DMS153 treated with DMSO at 0.1 percent for 48 hours (cell line): Measurements from ENCODE around the gene NBPF11.
"Not testable (repeated sequence)": the region's sequence is repeated elsewhere in the genome, so short reads cannot be mapped to it uniquely, and the experiment has no call there.

Experiments
- DNase-seq: peaks from one replicate; lab custom pipeline; 2025; ENCODE audit not compliant: unreplicated experiment; lab: John Stamatoyannopoulos, UW

The NBPF11 gene, protein sequence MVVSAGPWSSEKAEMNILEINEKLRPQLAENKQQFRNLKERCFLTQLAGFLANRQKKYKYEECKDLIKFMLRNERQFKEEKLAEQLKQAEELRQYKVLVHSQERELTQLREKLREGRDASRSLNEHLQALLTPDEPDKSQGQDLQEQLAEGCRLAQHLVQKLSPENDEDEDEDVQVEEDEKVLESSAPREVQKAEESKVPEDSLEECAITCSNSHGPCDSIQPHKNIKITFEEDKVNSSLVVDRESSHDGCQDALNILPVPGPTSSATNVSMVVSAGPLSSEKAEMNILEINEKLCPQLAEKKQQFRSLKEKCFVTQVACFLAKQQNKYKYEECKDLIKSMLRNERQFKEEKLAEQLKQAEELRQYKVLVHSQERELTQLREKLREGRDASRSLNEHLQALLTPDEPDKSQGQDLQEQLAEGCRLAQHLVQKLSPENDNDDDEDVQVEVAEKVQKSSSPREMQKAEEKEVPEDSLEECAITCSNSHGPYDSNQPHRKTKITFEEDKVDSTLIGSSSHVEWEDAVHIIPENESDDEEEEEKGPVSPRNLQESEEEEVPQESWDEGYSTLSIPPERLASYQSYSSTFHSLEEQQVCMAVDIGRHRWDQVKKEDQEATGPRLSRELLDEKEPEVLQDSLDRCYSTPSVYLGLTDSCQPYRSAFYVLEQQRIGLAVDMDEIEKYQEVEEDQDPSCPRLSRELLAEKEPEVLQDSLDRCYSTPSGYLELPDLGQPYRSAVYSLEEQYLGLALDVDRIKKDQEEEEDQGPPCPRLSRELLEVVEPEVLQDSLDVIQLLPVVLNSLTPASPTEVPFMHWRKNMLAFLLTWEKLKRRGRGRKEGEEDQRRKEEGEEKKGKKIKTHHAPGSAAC

DNA sequence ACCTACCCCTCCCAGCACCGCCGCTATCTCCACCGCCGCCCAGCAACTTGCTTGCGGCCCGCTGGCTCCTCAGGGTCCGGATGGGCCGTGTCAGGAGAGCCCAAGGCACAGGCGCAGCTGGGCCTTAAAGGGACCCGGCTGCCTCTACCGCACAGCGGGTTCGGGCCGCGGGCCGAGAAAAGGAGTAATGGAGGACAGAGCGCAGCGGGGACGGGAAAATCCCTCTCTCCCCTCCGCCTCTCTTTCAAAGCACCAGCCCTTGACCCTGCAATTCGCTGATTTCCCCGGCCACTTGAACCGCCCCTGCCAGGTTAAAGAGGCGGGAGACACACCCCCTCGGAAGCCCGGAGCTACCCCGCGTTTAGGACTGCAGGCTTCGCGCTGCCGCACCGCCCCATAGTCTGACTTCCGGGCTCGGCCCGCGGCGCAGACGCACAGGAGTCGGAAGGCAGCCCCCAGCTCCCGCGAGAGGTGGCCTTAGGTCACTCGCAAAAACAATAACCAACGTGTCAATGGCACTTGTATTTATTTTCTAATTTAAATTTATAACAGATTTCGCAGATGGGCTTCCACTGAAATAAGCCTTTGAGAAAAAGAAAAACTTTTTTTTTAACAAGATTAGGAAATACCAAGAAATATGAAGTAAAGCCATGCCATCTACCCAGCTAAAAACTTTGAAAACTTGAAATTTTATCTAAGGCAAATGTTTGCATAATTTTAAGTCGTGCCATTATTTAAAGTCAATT, at the start of gene NBPF11:
Gene NBPF11, minus strand, starts transcription at position 371 of the 746 bp plus-strand sequence. CDS start 25,278 bp downstream, outside the sequence.
- peak; percentile 78 for DNase-seq

DNA sequence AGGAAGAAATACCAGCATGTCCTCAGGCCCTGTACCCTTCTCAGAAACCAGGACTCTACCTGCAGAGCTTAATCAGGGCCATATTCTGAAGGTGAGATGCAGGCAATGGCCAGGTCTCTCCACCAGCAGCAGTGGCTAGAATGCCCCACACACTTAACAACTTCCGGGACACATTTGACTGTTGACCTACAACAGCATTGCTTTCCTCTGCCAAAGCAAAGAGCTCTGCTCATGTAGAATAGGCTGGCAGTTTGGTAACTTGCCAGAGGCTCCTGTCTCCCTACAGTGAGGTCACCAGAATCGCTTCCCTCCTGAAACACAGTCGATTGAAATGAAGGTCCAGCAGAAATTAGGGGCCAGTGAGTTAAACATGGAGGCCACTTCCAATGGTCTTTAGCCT, 45.3 kb upstream of the NBPF11 start:
- not testable (repeated sequence) for DNase-seq

GRCh38 chr1:148196949-148197348, 44.9 kb upstream of the NBPF11 start:
- not testable (repeated sequence) for DNase-seq

GRCh38 chr1:148195115-148195514, 43.0 kb upstream of the NBPF11 start:
- not testable (repeated sequence) for DNase-seq

- DNase-seq, result not testable (repeated sequence)
Observed at GRCh38 chr1:148188768-148189167, 36.7 kb upstream of the NBPF11 start.

- not testable (repeated sequence) for DNase-seq
Observed at GRCh38 chr1:148178682-148179081, 26.6 kb upstream of the NBPF11 start.

- not testable (repeated sequence) for DNase-seq
Observed at GRCh38 chr1:148175414-148175813, 23.3 kb upstream of the NBPF11 start.

DNA sequence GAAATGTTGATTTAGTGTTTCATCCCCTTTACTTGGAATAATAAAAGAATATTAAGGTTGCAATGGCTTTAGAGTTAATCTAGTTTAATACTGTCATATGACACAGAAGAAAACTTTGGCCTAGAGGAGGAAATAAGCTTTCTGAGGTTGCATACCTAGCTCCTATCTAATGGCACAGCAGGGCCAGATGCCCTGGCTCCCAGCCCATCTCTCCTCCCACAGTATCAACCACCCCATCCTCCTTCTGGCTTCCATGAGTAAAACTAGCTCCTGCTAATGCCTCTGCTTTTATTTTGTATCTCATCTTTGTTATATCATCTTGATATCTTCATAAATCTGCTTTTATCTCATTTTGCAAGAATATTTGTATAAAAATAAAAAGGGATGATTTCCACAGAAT, 19.9 kb upstream of the NBPF11 start:
- not testable (repeated sequence) for DNase-seq

DNA sequence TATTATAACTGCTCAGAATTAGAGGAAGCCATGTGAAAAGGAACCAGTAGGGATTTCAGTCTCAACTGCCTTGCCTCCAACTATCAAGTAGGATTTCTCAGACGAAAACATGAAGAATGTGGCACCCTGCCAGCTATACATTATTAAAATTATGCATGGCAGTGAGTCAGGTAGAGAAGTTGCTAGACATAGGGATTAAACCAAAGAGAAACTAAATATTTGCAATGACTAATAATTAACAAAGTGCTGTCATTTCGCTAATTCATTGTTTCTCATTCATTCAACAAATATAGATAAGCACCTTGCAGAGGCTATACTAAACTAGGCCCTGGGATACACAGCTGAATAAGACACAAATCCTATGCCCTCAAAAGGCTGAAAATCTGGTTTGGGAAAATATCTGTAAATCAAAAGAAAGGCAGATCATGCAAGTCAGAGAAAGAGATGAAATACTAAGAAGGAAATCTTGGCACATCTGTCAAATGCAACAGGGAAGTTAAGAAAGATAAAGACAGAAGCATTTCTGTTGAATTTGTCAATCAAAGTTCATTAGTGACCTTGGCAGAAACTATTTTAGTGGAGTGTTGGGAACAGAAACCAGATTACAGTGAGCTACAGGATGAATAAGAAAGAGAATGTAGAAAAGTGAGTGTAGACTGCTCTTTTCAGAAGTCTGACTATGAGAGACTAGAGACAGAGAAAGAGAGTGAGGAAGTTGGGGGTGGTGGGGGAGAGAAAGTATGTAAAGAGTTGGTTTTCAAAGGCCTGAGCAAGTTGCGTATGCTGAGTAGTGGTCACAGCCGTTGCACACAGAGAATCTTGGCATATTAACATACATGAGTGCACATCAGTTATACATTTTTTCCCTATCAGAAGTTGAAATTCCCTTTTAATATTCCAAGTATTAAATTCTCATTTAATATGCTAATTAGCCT, 14.7 kb upstream of the NBPF11 start:
- DNase-seq, result no peak

DNA sequence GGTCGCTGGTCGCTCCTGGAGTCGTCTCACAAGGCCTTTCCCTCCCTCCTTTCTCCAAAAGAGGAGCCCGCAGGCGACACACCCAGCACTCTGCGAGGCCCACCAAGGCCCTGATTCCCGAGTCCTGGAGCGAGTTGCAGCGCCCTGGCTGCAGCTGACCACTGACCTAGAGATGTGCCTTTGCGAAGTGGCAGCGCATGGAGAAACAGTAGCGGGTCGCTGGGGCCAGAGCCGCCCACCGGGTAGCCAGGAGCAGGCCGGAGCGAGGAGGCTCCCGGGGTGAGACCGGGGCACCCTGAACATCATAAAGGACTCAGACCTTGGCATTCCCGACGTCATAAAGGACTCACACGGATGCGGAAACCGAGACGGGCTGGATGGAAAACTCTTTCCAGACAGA, 10.3 kb upstream of the NBPF11 start:
- no peak for DNase-seq

DNA sequence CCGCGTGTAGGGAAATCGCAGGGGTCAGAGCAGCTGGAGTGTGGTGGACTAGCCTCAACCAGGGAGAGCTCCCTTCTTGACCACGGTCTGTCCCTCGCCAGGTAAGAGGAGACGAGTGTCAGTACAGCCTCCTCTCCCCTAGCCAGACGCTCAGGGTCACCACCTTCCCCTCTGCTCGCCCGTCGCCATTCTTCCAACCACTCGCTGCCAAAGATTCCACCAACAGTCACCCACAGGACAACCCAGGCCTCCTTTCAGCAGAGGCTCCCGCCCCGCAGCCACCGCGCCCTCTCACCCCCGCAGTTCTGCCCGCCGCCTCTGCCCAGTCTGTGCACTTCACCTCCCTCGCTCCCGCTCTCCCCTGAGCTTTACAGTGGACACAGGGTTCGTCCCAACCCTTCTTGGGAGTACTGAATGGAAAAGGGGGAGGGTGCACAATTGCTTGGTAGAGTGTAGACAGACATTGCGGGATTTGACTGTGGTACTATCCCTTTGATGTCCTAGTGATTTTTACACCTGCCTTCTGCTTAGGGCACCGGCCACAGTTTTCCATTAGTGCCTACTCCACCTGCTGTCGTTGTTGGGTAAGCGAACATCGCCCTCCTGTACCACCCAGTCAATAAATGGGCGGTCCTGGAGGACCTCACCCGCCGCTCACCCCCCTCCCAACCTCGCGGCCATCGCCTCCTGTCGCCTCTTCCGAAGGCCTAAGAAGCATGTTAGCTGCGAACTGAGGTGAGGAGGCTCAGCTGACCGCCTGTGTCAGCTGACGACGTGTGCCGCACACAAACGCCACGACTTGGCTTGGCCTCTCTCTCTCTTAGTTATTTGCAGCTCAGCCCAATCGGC, 9.2 kb upstream of the NBPF11 start:
- no peak for DNase-seq

DNA sequence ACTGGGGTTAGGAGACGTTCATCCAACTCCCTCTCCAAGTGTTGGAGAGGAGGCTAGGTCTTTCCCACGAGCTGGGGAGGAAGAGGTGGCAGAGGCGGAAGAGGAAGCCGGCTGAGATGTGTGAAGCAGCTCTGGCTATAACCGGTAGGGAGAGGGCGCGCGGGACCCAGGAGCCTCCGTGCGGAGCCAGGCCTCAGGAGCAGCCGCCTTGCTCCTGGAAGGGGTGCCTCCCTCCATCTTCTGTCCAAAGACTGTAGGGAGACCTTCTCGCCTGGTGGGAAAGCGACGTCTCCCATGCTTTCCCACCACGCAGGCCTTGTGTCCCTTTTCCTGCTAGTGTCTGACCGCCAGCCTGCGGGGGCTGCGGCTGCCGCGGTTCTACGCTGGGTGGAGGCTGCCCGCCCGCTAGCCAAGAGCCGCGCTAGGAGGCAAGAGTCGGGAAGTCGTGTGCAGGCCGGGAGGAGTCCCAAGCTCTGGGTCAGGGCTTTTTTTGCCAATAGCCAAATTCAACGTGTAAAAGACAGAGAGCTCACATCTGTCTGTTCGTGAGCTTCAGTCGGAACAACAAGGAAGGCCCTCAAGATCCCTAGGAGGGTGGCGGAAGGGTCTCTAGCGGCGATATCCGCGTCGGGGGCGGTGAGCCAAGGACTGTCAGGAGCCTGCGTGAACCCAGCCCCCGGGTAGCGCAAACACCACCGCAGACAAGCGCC, 8.4 kb upstream of the NBPF11 start:
- DNase-seq, result no peak

DNA sequence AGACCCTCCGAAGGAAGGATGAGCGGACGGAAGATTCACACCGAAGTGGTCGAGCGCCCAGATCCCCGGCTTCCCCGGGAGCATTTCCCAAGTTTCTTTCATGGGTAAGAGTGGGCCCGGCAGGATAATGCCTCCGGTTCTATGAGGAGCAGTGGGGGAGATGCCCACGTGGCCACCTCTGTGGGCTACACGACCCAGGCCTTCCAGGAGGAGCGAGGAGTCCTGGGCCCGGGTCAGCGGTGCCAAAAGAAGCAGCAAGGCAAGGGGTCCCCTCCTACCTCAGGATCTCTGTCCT, 7.9 kb upstream of the NBPF11 start:
- no peak for DNase-seq

DNA sequence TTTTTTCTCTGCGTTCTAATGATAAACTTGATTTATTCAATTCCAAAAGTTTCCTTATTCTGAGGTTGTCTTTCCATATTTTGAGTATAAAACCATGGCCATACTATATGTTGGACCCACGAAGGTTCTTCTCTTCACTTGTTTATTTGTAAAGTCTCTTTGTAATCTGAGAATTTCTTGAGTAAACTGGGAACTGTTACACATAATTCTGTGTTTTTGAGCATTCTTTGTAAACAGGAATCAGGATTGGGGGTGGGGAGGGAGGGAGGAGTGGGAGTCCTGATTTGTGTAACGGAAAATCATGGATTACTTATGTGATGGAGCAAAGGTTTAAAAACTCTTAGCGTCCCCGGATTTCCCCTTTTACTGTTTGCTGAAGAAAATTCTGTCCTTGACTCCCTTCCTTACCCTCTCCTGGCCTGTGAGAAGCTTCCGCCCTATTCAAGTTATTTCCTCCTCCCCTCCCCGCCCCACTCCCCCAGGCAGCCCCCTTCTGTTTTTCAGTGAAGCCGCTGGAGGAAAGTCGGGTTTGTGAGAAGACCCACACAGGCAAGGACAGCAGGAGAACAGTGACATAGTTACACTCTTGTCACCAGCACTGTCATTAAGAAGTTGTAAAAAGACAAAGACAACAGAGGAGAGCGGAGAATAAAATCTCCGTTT, 6.4 kb upstream of the NBPF11 start:
- no peak for DNase-seq

DNA sequence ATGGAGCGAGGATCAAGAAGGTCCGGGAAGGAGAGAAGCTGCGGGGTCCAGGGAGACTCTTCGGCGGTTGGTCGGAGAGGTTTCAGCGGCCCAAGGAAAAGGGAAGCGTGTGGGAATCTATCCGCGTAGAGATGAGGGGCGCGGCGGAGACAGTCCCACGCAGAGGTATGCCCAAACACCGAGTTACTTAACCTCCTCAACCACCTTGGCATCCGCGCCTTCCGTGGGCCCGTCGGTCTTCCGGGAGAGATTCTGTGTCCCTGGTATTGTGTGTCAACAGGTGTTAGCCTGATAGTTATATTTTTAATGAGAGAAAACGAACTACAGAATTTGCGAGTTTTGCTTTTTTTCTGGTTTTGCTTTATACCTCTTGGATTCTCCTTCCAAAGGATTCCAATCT, 5.7 kb upstream of the NBPF11 start:
- not testable (repeated sequence) for DNase-seq

- DNase-seq, result not testable (repeated sequence)
Observed at GRCh38 chr1:148155494-148156275, 3.6 kb upstream of the NBPF11 start.

DNA sequence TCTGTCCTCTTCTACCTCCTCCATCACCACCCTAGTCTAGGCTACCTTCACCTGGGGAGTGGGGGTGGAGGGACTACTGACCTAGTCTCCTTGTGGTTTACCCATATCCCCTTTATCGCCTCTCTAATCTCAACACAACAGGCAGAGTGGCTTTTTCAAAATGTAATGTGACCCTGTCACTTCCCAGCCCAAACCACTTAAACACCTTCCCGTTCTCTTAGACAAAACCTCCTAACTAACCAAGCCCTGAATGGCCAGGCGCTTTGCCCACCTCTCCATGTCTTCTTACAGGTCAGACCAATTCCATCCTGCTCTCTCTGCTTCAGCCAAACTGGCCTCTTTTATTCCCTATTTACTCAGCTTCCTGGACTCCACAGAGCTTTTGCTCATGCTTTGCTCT, 714 bp upstream of the NBPF11 start:
- DNase-seq, result not testable (repeated sequence)
